Muscle of leg (tissue), 11 donors: ENCODE measurements around the gene HEXA. TPM values are rescaled to one million over a fixed set of nuclear protein-coding genes. Genes with fewer than 3 reads are reported as not detected.

Experiments
- DNase-seq: peaks from one replicate; pipeline ENCODE4 v3.0.0; 2013
- H3K27ac ChIP-seq: one replicate; pipeline ENCODE4 v1.5.1; 2013; ENCODE audit warnings: mild to moderate bottlenecking, low read length, control low read depth
- H3K27me3 ChIP-seq: one replicate; pipeline ENCODE4 v1.6.1; 2013; ENCODE audit warnings: low read length; ENCODE audit not compliant: control insufficient read depth, insufficient read depth
- H3K36me3 ChIP-seq: one replicate; pipeline ENCODE4 v1.6.1; 2013; ENCODE audit warnings: low read length; ENCODE audit not compliant: control insufficient read depth, insufficient read depth
- H3K4me1 ChIP-seq: one replicate; pipeline ENCODE4 v1.6.1; 2013; ENCODE audit warnings: low read length; ENCODE audit not compliant: control insufficient read depth, insufficient read depth
- H3K4me3 ChIP-seq: one replicate; pipeline ENCODE4 v1.5.1; 2013; ENCODE audit warnings: low read length, control low read depth
- H3K9me3 ChIP-seq: replicated peaks from 2 replicates; pipeline ENCODE4 v1.6.1; 2013; ENCODE audit warnings: low read depth, low read length; ENCODE audit not compliant: control insufficient read depth
- WGBS: methylation state at CpG from one replicate; pipeline ENCODE4 v1.1.5; 2013; ENCODE audit warnings: missing lambda C conversion rate; ENCODE audit not compliant: insufficient coverage; 5-methylcytosine and 5-hydroxymethylcytosine counted together
- polyA plus RNA-seq, 8 donors: library from polyadenylated mRNA; unstranded; fragments of 120-200 nt; gene quantifications; one replicate each; pipeline versions ENCODE4 v1.2.1 to v1.2.3, GENCODE V29; 2013; ENCODE audit warnings: inconsistent platforms in 1 of 8, low replicate concordance in 1 of 8; ENCODE audit not compliant: insufficient read length in 8 of 8, insufficient read depth in 1 of 8
- total RNA-seq: library from RNA; stranded (reverse); fragments of 120-200 nt; gene quantifications from one replicate; pipeline ENCODE4 v1.2.4, GENCODE V29; 2013

Gene HEXA
- total and polyA plus RNA-seq, 9 donors = 42.6 to 59.9 (median 54.4) TPM

- WGBS = no CpG with 5 or more reads among the region's 7 CpGs
- H3K27me3 ChIP-seq = no peaks in the 10 kb centered on the region
- peaks cover 30% of the 10 kb centered on the region for H3K36me3 ChIP-seq
- DNase-seq = peak; percentile 66
- no peaks in the 10 kb centered on the region for H3K4me1 ChIP-seq
- no peak overlapping the region for H3K4me3 ChIP-seq
- H3K9me3 ChIP-seq = no peaks in the 10 kb centered on the region
- H3K27ac ChIP-seq = no peak overlapping the region
Observed at GRCh38 chr15:72358650-72359171, 17.1 kb downstream of the HEXA start.

GRCh38 chr15:72358121-72358520 is 17.7 kb downstream of the HEXA start:
- peaks cover 36% of the 10 kb centered on the region for H3K36me3 ChIP-seq
- H3K4me1 ChIP-seq = no peaks in the 10 kb centered on the region
- 67% methylated on average over 3 of the region's 3 CpGs for WGBS
- DNase-seq = no peak
- no peak overlapping the region for H3K27ac ChIP-seq
- no peaks in the 10 kb centered on the region for H3K9me3 ChIP-seq
- H3K27me3 ChIP-seq = no peaks in the 10 kb centered on the region
- no peak overlapping the region for H3K4me3 ChIP-seq

DNA sequence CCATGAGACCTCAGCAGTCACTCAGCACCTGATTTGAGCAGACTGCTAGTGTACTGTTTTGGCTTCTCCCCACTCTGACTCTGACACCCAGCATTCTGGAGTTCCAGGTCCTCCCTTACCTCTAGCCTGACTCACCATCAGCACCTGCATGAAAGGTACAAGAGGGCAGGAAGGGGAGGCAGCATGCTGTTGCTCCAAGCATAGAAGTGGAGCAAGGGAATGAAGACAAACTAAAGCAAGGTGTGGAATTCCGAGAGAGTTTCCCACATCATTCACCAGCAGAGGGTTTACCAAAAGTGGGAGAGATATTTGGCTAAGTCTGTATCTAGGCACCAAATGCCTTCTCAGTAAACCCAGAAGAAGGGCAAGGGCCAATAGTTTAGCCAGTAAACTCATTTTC is 21.3 kb downstream of the HEXA start:
- H3K4me3 ChIP-seq = no peak overlapping the region
- H3K9me3 ChIP-seq = no peaks in the 10 kb centered on the region
- no peak for DNase-seq
- no peak overlapping the region for H3K27ac ChIP-seq
- peaks cover 59% of the 10 kb centered on the region for H3K36me3 ChIP-seq
- no peaks in the 10 kb centered on the region for H3K4me1 ChIP-seq
- WGBS = no CpG with 5 or more reads among the region's 1 CpG
- no peaks in the 10 kb centered on the region for H3K27me3 ChIP-seq

DNA sequence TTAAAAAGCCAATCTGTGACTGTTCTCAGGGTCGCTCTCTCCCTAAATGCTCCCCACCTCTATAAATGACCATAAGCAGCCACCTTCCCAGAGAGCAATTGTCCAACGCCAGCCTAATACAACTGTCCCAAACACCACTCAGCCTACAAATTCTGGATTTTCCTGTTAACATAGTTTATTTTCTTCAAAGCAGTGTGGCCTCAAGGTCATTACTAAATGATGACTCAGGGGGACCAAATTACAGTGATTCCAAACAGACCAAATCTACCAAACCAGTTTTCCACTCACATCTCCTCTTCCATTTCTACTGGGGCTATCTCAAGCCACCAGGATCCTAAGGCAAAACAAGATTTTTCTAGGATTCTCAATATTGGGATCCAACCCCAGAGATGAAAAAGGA is 22.5 kb downstream of the HEXA start:
- Histone ChIP-seq H3K4me3 (no peak overlapping the region), H3K27ac (no peak overlapping the region), H3K9me3 (no peaks in the 10 kb centered on the region), H3K27me3 (no peaks in the 10 kb centered on the region), H3K36me3 (peaks cover 67% of the 10 kb centered on the region), H3K4me1 (no peaks in the 10 kb centered on the region)
- DNase-seq = no peak
- 100% methylated on average over 1 of the region's 2 CpGs for WGBS

GRCh38 chr15:72345806-72346205 is 30.0 kb downstream of the HEXA start:
- peaks cover 71% of the 10 kb centered on the region for H3K36me3 ChIP-seq
- WGBS = no CpG with 5 or more reads among the region's 3 CpGs
- DNase-seq = no peak

DNA sequence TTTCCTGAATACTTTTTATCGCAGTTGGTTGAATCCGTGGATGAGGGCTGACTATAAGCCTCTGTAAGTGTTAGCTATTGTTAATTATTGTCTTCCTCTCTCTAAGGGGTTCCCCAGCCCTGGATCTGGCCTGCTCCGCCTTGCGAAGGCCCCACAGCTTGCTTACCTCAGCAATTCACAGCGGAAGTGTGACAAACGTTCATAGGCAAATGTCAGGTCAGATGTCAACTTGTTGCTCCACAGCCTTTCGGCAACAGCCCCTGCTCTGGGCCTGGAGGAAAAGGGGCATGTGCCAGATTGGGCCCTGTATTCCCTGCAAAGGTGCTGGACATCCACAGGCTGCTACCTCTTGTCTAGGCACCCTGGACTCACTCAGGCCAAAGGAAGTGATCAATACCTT is 30.5 kb downstream of the HEXA start:
- Histone ChIP-seq H3K27me3 (no peaks in the 10 kb centered on the region), H3K36me3 (peaks cover 68% of the 10 kb centered on the region), H3K4me1 (no peaks in the 10 kb centered on the region), H3K27ac (no peak overlapping the region), H3K4me3 (no peak overlapping the region), H3K9me3 (no peaks in the 10 kb centered on the region)
- WGBS = 68% methylated on average over 4 of the region's 7 CpGs
- DNase-seq = no peak

More at GRCh38 chr15:72345806-72346205, 30.0 kb downstream of the HEXA start:
- Histone ChIP-seq H3K4me3 (no peak overlapping the region), H3K27ac (no peak overlapping the region), H3K9me3 (no peaks in the 10 kb centered on the region), H3K4me1 (no peaks in the 10 kb centered on the region), H3K27me3 (no peaks in the 10 kb centered on the region)

DNA sequence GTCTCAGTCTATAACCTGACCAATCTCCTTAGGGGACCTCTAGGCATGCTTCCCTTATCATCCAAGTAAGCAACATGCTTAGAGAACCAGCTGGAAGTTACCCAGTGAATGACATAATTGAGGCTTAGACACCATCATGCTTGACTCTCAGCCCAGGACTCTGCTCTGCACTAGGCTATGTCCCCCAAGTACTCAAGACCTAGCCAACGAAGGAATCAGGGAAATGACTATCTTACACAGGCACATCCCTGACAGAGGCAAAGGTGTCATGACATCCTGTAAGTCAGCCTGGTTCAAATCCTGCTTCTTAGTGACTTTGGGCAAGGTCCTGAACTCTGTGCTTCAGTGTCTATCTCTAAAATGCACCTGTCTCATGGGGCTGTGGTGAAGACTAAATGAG is 31.2 kb downstream of the HEXA start:
- no peak overlapping the region for H3K4me3 ChIP-seq
- H3K9me3 ChIP-seq = no peaks in the 10 kb centered on the region
- H3K27me3 ChIP-seq = no peaks in the 10 kb centered on the region
- H3K4me1 ChIP-seq = no peaks in the 10 kb centered on the region
- no peak overlapping the region for H3K27ac ChIP-seq
- no peak for DNase-seq
- WGBS = 71% methylated on average over 1 of the region's 1 CpG
- peaks cover 63% of the 10 kb centered on the region for H3K36me3 ChIP-seq

DNA sequence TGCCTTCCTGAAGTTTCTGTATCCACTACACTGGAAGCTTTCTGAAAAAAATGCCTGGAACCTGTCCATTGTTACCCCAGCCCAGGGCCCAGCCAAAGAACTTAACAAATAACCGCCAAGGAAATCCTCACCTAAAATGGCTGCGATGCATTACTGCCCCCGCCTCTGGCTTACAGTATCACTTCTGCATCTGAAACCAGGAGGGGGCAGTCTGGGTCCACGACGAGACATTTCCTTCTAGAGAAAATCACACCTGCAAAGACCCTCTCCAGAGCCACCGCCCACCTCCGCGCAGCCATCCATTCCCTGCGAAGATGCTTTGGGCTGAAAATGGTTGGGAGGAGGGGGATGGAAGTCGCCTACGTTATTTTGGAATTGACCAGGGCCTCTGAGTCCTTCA is 33.4 kb downstream of the HEXA start:
- H3K9me3 ChIP-seq = no peaks in the 10 kb centered on the region
- H3K27ac ChIP-seq = no peak overlapping the region
- H3K4me1 ChIP-seq = no peaks in the 10 kb centered on the region
- no peaks in the 10 kb centered on the region for H3K27me3 ChIP-seq
- DNase-seq = no peak
- 26% methylated on average over 3 of the region's 11 CpGs for WGBS
- peaks cover 49% of the 10 kb centered on the region for H3K36me3 ChIP-seq
- no peak overlapping the region for H3K4me3 ChIP-seq

DNA sequence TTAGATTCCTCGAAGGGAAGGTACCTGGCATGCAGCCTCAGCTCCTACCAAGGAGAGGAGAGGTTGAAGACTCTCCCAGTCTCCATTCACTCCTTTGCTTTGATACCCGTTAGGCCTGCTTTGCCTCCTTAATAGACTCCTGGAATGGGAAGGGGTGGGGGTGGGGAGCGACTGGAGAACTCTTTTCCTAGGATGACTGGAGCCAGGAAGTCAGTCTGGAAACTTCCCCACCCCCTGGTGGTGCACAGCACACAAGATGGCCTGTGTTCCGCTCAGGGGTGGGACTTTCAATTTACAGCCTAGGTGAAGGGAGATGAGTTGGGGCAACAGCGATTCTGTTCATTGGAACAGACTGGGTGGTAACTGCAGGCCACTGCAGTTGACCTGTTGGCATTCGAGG is 34.5 kb downstream of the HEXA start:
- DNase-seq = no peak
- no peaks in the 10 kb centered on the region for H3K27me3 ChIP-seq
- peaks cover 42% of the 10 kb centered on the region for H3K36me3 ChIP-seq
- no peaks in the 10 kb centered on the region for H3K9me3 ChIP-seq
- 69% methylated on average over 2 of the region's 6 CpGs for WGBS
- no peaks in the 10 kb centered on the region for H3K4me1 ChIP-seq
- H3K27ac ChIP-seq = no peak overlapping the region
- H3K4me3 ChIP-seq = no peak overlapping the region

DNA sequence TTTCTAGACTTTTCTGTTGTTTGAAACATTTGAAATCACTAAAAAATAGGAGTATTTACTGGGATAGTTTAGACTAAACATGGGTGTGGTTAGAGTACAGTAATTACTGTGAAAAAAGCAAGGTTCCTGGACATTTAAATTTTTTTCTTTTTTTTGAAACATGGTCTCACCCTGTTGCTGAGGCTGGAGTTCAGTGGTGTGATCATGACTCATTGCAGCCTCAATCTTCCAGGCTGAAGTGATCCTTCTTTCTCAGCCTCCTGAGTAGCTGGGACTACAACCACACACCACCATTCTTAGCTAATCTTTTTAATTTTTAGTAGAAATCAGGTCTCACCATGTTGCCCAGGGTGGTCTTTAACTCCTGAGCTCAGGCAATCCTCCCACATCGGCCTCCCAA is 35.4 kb downstream of the HEXA start:
- Histone ChIP-seq H3K9me3 (no peaks in the 10 kb centered on the region), H3K4me1 (no peaks in the 10 kb centered on the region), H3K36me3 (peaks cover 33% of the 10 kb centered on the region), H3K27me3 (no peaks in the 10 kb centered on the region), H3K27ac (no peak overlapping the region), H3K4me3 (no peak overlapping the region)
- no CpG with 5 or more reads among the region's 1 CpG for whole genome bisulfite sequencing
- DNase-seq = no peak

- no peak overlapping the region for H3K27ac ChIP-seq
- H3K4me1 ChIP-seq = no peaks in the 10 kb centered on the region
- no peak overlapping the region for H3K4me3 ChIP-seq
- DNase-seq = peak; percentile 47
- WGBS = 43% methylated on average over 3 of the region's 3 CpGs
- H3K9me3 ChIP-seq = no peaks in the 10 kb centered on the region
- H3K36me3 ChIP-seq = peaks cover 31% of the 10 kb centered on the region
- no peaks in the 10 kb centered on the region for H3K27me3 ChIP-seq
Observed at GRCh38 chr15:72339777-72340177, 36.0 kb downstream of the HEXA start.
